Measurements from ENCODE around the gene NPIPB9.
"Not testable (repeated sequence)": the region's sequence is repeated elsewhere in the genome, so short reads cannot be mapped to it uniquely, and the experiment has no call there.

Gene NPIPB9

DNA sequence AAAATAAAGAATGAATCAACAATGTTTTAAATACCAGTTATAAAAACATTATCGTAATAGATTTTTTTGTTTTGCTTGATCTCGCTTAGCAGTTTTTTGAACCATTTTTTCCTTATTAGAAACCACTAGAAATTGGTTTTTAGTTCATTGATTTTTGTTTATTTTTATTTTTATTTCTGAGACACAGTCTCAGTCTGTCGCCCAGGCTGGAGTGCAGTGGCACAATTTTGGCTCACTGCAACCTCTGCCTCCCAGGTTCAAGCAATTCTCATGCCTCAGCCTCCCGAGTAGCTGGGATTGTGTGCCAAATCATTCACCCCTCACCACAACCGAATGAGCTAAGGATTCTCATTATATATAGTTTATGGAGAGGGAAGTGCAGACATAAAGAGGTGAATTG is at the start of gene NPIPB9:
TSS of gene NPIPB9 (plus strand) at position 301 of the 400 bp plus-strand sequence.
- H3K36me3 ChIP-seq (ENCODE audit: insufficient read depth, low read length); H3K9me3 ChIP-seq (ENCODE audit: control insufficient read depth, insufficient read depth, low read length); H3K9ac ChIP-seq (ENCODE audit: low read depth, low read length); H3K4me1 ChIP-seq (ENCODE audit: insufficient read depth, low read length): not testable (repeated sequence)

GRCh38 chr16:28704246-28704645 is 47.3 kb upstream of the NPIPB9 start:
- not testable (repeated sequence) for H3K36me3 ChIP-seq (ENCODE audit: insufficient read depth, low read length); H3K9me3 ChIP-seq (ENCODE audit: control insufficient read depth, insufficient read depth, low read length); H3K4me1 ChIP-seq (ENCODE audit: insufficient read depth, low read length); H3K9ac ChIP-seq (ENCODE audit: low read depth, low read length)

DNA sequence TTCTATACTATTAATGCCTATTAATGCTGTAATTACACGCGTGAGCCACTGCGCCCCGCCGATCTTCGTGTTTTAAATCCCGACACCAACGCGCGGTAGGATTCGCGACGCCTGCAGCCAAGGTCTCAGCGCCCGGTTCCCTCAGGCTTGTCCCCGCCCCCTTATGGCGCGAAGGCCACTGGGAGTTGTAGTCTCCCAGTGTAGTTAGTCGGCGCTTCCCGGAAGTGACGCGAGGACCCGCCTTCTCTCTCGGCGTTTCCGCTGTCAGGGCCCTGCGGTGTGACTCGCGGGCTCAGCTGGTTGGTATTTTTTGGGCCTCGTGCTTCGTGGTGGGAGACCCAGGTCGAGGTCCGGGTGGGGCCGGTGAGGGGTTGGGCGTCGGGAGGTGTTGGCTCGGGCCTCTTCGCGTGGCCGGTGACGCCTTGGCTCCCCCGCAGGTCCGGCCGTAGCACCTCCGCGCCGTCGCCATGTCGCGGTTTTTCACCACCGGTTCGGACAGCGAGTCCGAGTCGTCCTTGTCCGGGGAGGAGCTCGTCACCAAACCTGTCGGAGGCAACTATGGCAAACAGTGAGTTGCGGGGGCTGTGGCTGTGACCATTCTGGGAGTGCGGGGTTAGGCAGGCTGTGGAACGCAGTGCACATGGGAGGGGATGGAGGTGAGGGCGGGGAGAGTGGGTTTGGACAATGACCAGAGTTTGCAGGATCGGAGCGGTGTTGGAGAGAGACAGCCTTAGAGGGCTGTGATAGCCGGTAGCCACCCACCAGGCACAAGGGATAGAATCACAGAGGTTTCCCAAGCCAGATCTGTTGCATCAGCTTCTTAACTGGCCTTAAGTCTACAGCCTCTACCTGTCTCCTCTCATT is 40.1 kb upstream of the NPIPB9 start, which contains the start of gene EIF3C:
TSS of gene EIF3C (plus strand) at position 245 of the 864 bp plus-strand sequence. CDS start at position 468, 223 bp downstream.
- H3K9me3 ChIP-seq (ENCODE audit: control insufficient read depth, insufficient read depth, low read length): not testable (repeated sequence)

GRCh38 chr16:28722852-28723650 is 28.5 kb upstream of the NPIPB9 start:
- H3K36me3 ChIP-seq (ENCODE audit: insufficient read depth, low read length); H3K9ac ChIP-seq (ENCODE audit: low read depth, low read length); H3K9me3 ChIP-seq (ENCODE audit: control insufficient read depth, insufficient read depth, low read length); H3K4me1 ChIP-seq (ENCODE audit: insufficient read depth, low read length): not testable (repeated sequence)

More for the DNA sequence above, 40.1 kb upstream of the NPIPB9 start, which contains the start of gene EIF3C:
- H3K36me3 ChIP-seq (ENCODE audit: insufficient read depth, low read length); H3K9ac ChIP-seq (ENCODE audit: low read depth, low read length); H3K4me1 ChIP-seq (ENCODE audit: insufficient read depth, low read length): not testable (repeated sequence)

GRCh38 chr16:28731253-28731652 is 20.3 kb upstream of the NPIPB9 start:
- H3K4me1 ChIP-seq (ENCODE audit: insufficient read depth, low read length); H3K36me3 ChIP-seq (ENCODE audit: insufficient read depth, low read length); H3K9ac ChIP-seq (ENCODE audit: low read depth, low read length); H3K9me3 ChIP-seq (ENCODE audit: control insufficient read depth, insufficient read depth, low read length): not testable (repeated sequence)

DNA sequence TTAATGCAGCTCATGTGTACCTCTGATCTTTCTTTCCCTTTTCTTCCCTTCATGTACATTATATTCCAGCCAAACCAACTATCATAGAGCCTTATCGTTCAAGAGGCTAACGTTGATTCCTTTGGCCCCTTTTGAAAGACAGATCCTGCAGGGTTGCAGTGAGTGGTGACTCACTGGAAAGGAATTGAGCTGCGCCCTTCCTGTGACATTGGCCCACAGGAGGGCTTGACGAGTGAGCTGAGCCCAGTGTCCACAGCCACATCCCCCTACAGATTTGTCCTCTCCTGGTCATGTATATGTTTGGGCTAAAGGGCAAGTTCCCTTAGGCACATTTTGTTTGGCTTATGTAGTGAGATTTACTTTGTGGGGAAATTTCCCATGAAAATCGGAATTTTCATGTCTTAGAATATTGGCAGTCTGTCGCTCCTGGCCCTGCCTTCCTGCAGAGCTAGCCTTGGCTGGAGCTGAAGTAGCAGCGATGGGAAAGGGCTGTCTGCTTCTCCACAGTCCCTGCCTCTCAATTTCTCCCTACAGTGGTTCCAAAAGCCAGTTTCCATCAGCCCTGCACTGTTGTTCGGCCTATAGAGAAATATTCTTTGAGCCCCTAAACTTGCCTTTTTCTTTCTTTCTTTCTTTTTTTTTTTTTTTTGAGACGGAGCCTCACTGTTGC is 19.0 kb upstream of the NPIPB9 start:
- not testable (repeated sequence) for H3K4me1 ChIP-seq (ENCODE audit: insufficient read depth, low read length); H3K36me3 ChIP-seq (ENCODE audit: insufficient read depth, low read length); H3K9ac ChIP-seq (ENCODE audit: low read depth, low read length); H3K9me3 ChIP-seq (ENCODE audit: control insufficient read depth, insufficient read depth, low read length)

- not testable (repeated sequence) for H3K9ac ChIP-seq (ENCODE audit: low read depth, low read length); H3K9me3 ChIP-seq (ENCODE audit: control insufficient read depth, insufficient read depth, low read length); H3K36me3 ChIP-seq (ENCODE audit: insufficient read depth, low read length); H3K4me1 ChIP-seq (ENCODE audit: insufficient read depth, low read length)
Measured at GRCh38 chr16:28739787-28740186, 11.8 kb upstream of the NPIPB9 start.

DNA sequence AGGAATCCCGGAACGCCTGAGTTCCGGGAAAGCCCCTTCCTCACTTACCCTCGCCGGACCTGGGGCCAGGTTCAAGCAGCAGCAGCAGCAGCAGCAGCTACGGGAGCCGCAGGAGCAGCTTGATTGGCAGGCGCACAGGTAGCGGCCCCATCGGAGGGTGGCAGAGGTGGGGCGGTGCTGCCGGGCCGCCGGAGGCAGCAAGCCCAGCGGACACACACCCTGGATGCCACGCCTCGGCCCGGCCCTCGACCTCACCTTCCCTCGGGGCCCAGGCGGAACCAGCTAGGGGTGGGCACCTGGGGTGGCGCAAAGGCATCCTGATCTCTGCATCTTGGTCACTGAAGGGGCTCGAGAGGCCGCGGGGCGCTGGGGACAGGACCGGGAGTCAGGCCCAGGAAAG is 11.0 kb upstream of the NPIPB9 start:
- not testable (repeated sequence) for H3K4me1 ChIP-seq (ENCODE audit: insufficient read depth, low read length); H3K9ac ChIP-seq (ENCODE audit: low read depth, low read length)

GRCh38 chr16:28741295-28741694 is 10.3 kb upstream of the NPIPB9 start:
- H3K36me3 ChIP-seq (ENCODE audit: insufficient read depth, low read length); H3K9ac ChIP-seq (ENCODE audit: low read depth, low read length); H3K4me1 ChIP-seq (ENCODE audit: insufficient read depth, low read length); H3K9me3 ChIP-seq (ENCODE audit: control insufficient read depth, insufficient read depth, low read length): not testable (repeated sequence)

More for the DNA sequence above, 11.0 kb upstream of the NPIPB9 start:
- H3K9me3 ChIP-seq (ENCODE audit: control insufficient read depth, insufficient read depth, low read length); H3K36me3 ChIP-seq (ENCODE audit: insufficient read depth, low read length): not testable (repeated sequence)

GRCh38 chr16:28746618-28747350 is 4.8 kb upstream of the NPIPB9 start:
- not testable (repeated sequence) for H3K9me3 ChIP-seq (ENCODE audit: control insufficient read depth, insufficient read depth, low read length); H3K36me3 ChIP-seq (ENCODE audit: insufficient read depth, low read length); H3K9ac ChIP-seq (ENCODE audit: low read depth, low read length); H3K4me1 ChIP-seq (ENCODE audit: insufficient read depth, low read length)

DNA sequence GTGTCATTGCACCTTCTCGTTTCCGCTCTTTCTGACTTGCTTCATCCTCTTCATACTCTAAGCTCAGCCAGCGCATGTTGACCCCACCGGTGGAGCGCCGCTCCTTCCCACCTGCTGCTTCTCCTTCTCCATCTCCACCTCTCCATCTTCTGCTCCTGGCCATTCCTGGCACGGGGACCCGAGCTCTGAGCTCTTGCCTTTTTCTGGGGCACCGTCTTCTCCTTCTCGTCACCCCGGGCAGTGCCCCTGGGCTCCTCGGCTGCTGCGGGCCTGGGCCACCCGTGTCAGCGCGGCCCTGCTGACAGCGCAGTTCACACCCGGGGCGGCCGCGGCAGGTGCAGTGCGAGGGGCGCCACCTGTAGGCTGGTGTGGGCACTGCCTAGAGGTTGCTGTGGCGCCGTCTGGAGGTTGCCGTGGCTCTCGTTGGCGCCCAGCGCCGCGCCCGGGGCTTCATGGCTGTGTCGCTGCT is 1.6 kb upstream of the NPIPB9 start:
- not testable (repeated sequence) for H3K9me3 ChIP-seq (ENCODE audit: control insufficient read depth, insufficient read depth, low read length); H3K36me3 ChIP-seq (ENCODE audit: insufficient read depth, low read length); H3K4me1 ChIP-seq (ENCODE audit: insufficient read depth, low read length); H3K9ac ChIP-seq (ENCODE audit: low read depth, low read length)

- not testable (repeated sequence) for H3K4me1 ChIP-seq (ENCODE audit: insufficient read depth, low read length); H3K9me3 ChIP-seq (ENCODE audit: control insufficient read depth, insufficient read depth, low read length); H3K9ac ChIP-seq (ENCODE audit: low read depth, low read length); H3K36me3 ChIP-seq (ENCODE audit: insufficient read depth, low read length)
Measured at GRCh38 chr16:28750469-28751067, 1.0 kb upstream of the NPIPB9 start.

- not testable (repeated sequence) for H3K36me3 ChIP-seq (ENCODE audit: insufficient read depth, low read length); H3K9me3 ChIP-seq (ENCODE audit: control insufficient read depth, insufficient read depth, low read length); H3K4me1 ChIP-seq (ENCODE audit: insufficient read depth, low read length); H3K9ac ChIP-seq (ENCODE audit: low read depth, low read length)
Measured at GRCh38 chr16:28781697-28782096, 30.1 kb downstream of the NPIPB9 start.

GRCh38 chr16:28782357-28782756 is 30.8 kb downstream of the NPIPB9 start:
- H3K9me3 ChIP-seq (ENCODE audit: control insufficient read depth, insufficient read depth, low read length); H3K4me1 ChIP-seq (ENCODE audit: insufficient read depth, low read length); H3K36me3 ChIP-seq (ENCODE audit: insufficient read depth, low read length); H3K9ac ChIP-seq (ENCODE audit: low read depth, low read length): not testable (repeated sequence)

All from ES-I3 (cell line).